ENCODE results near the gene CPA2.

DNA sequence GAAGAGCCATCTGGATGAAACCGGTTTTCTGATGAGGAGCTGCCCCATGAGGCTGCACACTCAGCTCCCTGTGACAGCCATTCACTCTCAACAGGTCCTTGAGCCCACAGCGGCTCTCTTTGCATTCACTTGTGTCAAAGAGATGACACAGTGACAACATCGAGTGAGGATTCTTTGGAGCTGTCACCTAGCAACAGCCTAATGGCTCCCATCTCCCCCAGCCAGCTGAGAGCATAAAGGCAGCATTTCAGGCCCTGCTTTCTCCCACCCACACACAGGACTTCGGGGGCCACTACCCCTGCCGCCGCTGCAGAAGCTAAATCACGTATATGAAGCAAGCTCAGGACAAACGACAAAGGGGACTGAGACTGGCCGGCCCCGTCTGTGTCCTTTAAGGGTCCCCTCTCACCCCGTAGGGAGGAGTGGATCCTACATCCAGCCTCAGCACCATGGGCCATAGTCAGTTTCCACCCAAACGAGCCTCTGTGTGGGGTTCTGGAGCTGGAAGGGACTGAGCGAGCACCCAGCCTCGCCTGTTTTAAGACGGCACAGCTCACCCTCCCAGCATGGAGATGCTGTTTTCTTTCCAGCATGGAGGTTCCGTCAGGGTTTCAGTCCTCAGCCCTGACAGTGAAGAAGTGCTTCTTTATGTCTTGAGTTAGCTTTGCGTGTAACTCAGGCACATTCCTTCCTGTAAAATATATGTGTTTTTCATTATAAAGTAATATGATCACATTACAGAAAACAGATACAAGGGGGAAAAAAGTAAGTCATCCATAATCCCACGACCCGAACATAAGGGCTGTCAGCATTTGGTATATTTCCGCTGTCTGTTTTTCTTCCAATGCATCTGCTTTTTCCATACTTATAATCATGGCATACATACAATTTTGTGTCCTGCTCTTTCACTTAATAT lies 31.2 kb downstream of the CPA2 start:
- TF ChIP-seq, protein P1, sequence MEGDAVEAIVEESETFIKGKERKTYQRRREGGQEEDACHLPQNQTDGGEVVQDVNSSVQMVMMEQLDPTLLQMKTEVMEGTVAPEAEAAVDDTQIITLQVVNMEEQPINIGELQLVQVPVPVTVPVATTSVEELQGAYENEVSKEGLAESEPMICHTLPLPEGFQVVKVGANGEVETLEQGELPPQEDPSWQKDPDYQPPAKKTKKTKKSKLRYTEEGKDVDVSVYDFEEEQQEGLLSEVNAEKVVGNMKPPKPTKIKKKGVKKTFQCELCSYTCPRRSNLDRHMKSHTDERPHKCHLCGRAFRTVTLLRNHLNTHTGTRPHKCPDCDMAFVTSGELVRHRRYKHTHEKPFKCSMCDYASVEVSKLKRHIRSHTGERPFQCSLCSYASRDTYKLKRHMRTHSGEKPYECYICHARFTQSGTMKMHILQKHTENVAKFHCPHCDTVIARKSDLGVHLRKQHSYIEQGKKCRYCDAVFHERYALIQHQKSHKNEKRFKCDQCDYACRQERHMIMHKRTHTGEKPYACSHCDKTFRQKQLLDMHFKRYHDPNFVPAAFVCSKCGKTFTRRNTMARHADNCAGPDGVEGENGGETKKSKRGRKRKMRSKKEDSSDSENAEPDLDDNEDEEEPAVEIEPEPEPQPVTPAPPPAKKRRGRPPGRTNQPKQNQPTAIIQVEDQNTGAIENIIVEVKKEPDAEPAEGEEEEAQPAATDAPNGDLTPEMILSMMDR (IDR thresholded peaks at IDR 0.05), result no peak
- no peak for TF ChIP-seq POLR2A (IDR thresholded peaks at IDR 0.05)

Measured in tibial nerve (tissue), 3 donors.